Nephron (organoid): Measurements from ENCODE around the gene AKR1B15.
"Not testable (repeated sequence)": the region's sequence is repeated elsewhere in the genome, so short reads cannot be mapped to it uniquely, and the experiment has no call there.

Experiments
- H3K27ac Mint-ChIP-seq, 3 experiments: 2 replicates each; pipeline ENCODE4 v1.8.0; 2020; ENCODE audit warnings: mixed read lengths in 3 of 3, mild to moderate bottlenecking in 2 of 3, moderate library complexity in 1 of 3
- H3K27me3 Mint-ChIP-seq: 2 replicates; pipeline ENCODE4 v1.8.0; 2021; ENCODE audit warnings: low read depth, mild to moderate bottlenecking, moderate library complexity, mixed read lengths
- H3K36me3 Mint-ChIP-seq: 2 replicates; pipeline ENCODE4 v1.8.0; 2020; ENCODE audit warnings: low read depth, mixed read lengths
- H3K4me1 Mint-ChIP-seq: 2 replicates; pipeline ENCODE4 v1.8.0; 2020; ENCODE audit warnings: mixed read lengths
- H3K4me3 Mint-ChIP-seq, 3 experiments: 2 replicates each; pipeline ENCODE4 v1.8.0; 2020; ENCODE audit warnings: mild to moderate bottlenecking in 3 of 3, mixed read lengths in 3 of 3, moderate library complexity in 2 of 3
- H3K9me3 Mint-ChIP-seq: 2 replicates; pipeline ENCODE4 v1.8.0; 2020; ENCODE audit warnings: mixed read lengths
- TF ChIP-seq, protein P1 (sequence below), 3 experiments: fragments of 200-600 bp; sonication (generic); IDR thresholded peaks; one replicate each; pipeline ENCODE4 v1.5.0; 2021; ENCODE audit warnings: antibody characterized with exemption in 3 of 3; ENCODE audit not compliant: unreplicated experiment in 3 of 3

The AKR1B15 gene

DNA sequence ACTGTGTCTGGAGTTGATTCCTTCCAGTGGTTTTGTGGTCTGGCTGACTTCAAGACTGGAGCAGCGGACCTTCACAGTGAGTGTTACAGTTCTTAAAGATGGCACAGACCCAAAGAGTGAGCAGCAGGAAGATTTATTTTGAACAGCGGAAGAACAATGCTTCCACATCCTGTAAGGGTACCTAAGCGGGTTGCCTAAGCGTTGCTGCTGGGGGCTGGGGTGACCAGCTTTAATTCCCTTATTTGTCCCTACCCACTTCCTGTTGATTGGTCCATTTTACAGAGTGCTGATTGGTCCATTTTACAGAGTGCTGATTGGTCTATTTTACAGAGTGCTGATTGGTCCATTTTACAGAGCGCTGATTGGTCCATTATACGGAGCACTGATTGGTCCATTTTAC is 13.2 kb downstream of the AKR1B15 start:
- TF ChIP-seq, protein P1, sequence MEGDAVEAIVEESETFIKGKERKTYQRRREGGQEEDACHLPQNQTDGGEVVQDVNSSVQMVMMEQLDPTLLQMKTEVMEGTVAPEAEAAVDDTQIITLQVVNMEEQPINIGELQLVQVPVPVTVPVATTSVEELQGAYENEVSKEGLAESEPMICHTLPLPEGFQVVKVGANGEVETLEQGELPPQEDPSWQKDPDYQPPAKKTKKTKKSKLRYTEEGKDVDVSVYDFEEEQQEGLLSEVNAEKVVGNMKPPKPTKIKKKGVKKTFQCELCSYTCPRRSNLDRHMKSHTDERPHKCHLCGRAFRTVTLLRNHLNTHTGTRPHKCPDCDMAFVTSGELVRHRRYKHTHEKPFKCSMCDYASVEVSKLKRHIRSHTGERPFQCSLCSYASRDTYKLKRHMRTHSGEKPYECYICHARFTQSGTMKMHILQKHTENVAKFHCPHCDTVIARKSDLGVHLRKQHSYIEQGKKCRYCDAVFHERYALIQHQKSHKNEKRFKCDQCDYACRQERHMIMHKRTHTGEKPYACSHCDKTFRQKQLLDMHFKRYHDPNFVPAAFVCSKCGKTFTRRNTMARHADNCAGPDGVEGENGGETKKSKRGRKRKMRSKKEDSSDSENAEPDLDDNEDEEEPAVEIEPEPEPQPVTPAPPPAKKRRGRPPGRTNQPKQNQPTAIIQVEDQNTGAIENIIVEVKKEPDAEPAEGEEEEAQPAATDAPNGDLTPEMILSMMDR (IDR thresholded peaks at IDR 0.05; ENCODE audit: unreplicated experiment in 3 of 3), result no peak
- Mint-ChIP-seq H3K9me3 (peaks cover 13% of the 10 kb centered on the region), H3K4me3 (no peak overlapping the region), H3K4me1 (peaks cover 8% of the 10 kb centered on the region), H3K27ac (no peak overlapping the region), H3K36me3 (no peaks in the 10 kb centered on the region), H3K27me3 (peaks cover 10% of the 10 kb centered on the region)

DNA sequence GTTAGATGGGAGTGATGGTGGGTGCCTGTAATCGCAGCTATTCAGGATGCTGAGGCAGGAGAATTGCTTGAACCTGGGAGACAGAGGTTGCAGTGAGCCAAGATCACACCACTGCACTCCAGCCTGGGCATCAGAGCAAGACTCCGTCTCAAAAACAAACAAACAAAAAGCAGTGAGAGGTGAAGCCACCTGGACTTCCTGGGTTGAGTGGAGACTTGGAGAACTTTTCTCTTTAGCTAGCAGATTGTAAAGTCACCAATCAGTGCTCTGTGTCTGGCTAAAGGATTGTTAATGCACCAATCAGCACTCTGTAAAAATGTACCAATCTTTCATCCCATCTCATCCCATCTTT is 14.5 kb downstream of the AKR1B15 start:
- H3K27ac Mint-ChIP-seq, H3K4me3 Mint-ChIP-seq, H3K36me3 Mint-ChIP-seq, H3K4me1 Mint-ChIP-seq: not testable (repeated sequence)
- Mint-ChIP-seq H3K27me3 (peaks cover 15% of the 10 kb centered on the region), H3K9me3 (peaks cover 13% of the 10 kb centered on the region)

DNA sequence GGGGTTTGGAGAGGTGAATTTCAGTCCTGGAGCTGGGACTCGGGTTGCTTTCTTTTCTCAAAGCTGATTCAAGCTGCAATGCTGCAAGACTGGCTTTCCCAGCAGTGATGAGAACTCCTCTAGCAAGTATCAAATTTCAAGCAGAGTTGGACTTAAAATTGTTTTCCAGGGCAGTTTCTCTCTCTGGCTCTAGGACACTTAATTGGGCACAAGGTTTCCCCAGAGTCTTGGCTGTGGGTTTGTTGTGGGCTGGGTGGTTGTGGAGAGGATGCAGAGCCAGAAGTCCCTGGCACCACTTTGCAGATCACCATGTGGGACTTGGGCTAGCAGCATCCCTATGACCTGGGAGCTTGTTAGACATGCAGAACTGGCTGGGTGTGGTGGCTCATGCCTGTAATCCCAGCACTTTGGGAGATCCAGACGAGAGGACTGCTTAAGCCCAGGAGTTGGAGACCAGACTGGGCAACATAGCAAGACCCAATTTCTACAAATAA is 16.8 kb downstream of the AKR1B15 start:
- Mint-ChIP-seq H3K4me1 (peaks cover 8% of the 10 kb centered on the region), H3K4me3 (no peak overlapping the region), H3K27me3 (peaks cover 15% of the 10 kb centered on the region), H3K27ac (peak overlapping the region in 2 of 3 experiments; percentile 21 to 70), H3K9me3 (peaks cover 29% of the 10 kb centered on the region), H3K36me3 (no peaks in the 10 kb centered on the region)
- TF ChIP-seq, protein P1 (IDR thresholded peaks at IDR 0.05; ENCODE audit: unreplicated experiment in 3 of 3), result no peak

DNA sequence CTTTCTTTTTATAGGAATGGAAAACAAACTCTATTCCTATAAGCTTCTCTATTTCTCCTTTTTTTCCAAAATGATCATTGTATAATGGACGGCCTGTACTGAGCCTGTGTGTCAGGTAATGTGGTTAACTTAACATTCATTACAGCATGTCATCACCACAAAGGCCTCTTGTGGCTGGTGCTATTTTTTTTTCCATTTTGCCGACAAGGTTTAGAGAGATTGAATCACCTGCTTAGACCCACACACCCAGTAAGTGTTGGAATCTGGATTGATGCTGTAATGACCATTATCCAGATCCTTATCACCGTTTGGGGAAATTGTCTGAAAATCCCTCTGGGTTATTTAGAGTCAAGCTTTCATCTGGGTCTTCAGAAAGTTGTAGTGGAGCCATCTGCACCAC is 18.5 kb downstream of the AKR1B15 start:
- Mint-ChIP-seq H3K9me3 (peaks cover 26% of the 10 kb centered on the region), H3K4me1 (peaks cover 8% of the 10 kb centered on the region), H3K27me3 (peaks cover 15% of the 10 kb centered on the region), H3K27ac (no peak overlapping the region), H3K36me3 (no peaks in the 10 kb centered on the region), H3K4me3 (no peak overlapping the region)
- TF ChIP-seq, protein P1 (IDR thresholded peaks at IDR 0.05; ENCODE audit: unreplicated experiment in 3 of 3), result no peak

DNA sequence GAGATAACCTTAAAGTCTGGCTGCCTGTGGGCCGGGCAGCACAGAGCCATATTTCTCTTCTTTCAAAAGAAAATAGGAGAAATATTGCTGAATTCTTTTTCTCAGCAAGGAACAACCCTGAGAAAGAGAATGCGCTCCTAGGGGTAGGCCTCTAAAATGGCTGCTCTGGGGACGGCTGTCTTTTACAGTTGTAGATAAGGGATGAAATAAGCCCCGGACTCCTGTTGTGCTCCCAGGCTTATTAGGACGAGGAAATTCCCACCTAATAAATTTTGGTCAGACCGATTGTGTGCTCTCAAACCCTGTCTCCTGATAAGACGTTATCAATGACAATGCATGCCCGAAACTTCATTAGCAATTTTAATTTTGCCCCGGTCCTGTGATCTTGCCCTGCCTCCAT is 21.1 kb downstream of the AKR1B15 start:
- not testable (repeated sequence) for H3K4me1 Mint-ChIP-seq, H3K36me3 Mint-ChIP-seq, H3K4me3 Mint-ChIP-seq, H3K27me3 Mint-ChIP-seq, H3K27ac Mint-ChIP-seq
- H3K9me3 Mint-ChIP-seq, result peaks cover 16% of the 10 kb centered on the region

DNA sequence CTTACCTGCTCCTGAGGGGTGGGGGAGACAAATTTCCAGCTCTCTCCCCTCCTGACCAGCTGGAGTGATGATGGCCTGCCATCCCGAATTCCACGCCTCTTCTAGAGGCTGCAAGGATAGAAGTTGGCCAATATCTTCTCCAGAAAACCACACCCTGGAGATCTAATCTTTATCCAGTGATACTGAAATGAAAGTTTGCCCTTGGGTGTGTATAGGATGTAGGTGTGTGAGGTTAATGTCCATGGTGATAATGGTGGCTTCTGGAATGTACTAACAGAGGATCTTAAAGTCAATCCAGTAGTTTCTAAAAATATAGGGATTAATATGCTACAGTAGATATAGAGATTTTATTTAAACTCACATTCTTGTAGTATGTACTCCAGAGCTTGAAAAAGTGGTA is 22.2 kb downstream of the AKR1B15 start:
- Mint-ChIP-seq H3K27me3 (peaks cover 9% of the 10 kb centered on the region), H3K36me3 (no peaks in the 10 kb centered on the region), H3K9me3 (peaks cover 16% of the 10 kb centered on the region), H3K4me1 (no peaks in the 10 kb centered on the region), H3K4me3 (no peak overlapping the region), H3K27ac (no peak overlapping the region)
- TF ChIP-seq, protein P1 (IDR thresholded peaks at IDR 0.05; ENCODE audit: unreplicated experiment in 3 of 3), result no peak

DNA sequence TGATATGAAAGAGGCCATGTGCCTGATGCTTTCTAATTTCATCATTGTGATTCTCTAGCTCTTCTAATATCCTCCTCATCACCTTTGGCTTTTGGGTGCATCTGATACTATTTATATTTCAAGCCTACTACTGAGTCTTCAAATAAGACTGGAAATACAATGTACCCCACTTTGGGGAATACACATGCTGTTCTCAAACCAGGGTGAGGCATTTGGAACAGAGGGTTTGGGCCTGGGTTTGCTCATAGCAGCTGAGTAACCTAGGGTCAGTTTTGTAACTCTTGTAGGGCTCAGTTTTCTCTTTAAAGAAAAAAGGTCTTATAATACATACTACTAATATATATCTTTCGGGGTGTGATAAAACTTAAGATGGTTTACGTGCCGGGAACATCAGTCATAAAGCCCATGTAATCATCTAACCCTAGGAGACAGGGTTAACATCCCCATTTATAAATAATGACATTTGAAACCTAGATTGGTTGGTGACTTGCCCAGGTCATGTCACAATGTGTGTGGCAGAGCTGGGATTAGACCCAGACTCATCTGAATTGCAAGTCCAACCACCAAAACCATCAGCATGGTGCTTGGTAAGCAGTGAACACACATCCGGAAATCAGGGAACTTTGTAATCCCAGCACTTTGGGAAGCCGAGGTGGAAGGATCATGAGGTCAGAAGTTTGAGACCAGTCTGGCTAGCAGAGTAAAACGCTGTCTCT is 23.0 kb downstream of the AKR1B15 start:
- TF ChIP-seq, protein P1 (IDR thresholded peaks at IDR 0.05; ENCODE audit: unreplicated experiment in 3 of 3), result no peak
- Mint-ChIP-seq H3K9me3 (peaks cover 16% of the 10 kb centered on the region), H3K36me3 (no peaks in the 10 kb centered on the region), H3K27me3 (peaks cover 7% of the 10 kb centered on the region), H3K4me1 (no peaks in the 10 kb centered on the region), H3K4me3 (no peak overlapping the region), H3K27ac (no peak overlapping the region)
